ENCODE data around the gene C2orf78. TPM values are rescaled to one million over a fixed set of nuclear protein-coding genes. Genes with fewer than 3 reads are reported as not detected.
"Not testable (repeated sequence)": the region's sequence is repeated elsewhere in the genome, so short reads cannot be mapped to it uniquely, and the experiment has no call there.

C2orf78 gene
- polyA plus RNA-seq, 1 of the 3 experiments (the other 2 are of a cell fraction) = 0.02 TPM

- TF ChIP-seq USF2 (IDR thresholded peaks at IDR 0.05; ENCODE audit: borderline replicate concordance, low read depth, low read length) (no peak), MXI1 (IDR thresholded peaks at IDR 0.05; ENCODE audit: low read depth, low read length) (peak; percentile 88), SIN3A (IDR thresholded peaks at IDR 0.05; ENCODE audit: borderline replicate concordance, low read depth, low read length) (0 out of 2 replicates have a peak, but pooled peaks have one; percentile 60), POLR2AphosphoS5 (IDR thresholded peaks at IDR 0.05; ENCODE audit: low read depth, low read length) (peak; percentile 91), JUND (IDR thresholded peaks at IDR 0.05) (no peak), ELF1 (IDR thresholded peaks at IDR 0.05) (no peak), CHD2 (IDR thresholded peaks at IDR 0.05; ENCODE audit: low read length, partially characterized antibody) (peak; percentile 45), RXRA (IDR thresholded peaks at IDR 0.05; ENCODE audit: borderline replicate concordance, low read depth) (no peak), MEF2A (IDR thresholded peaks at IDR 0.05; ENCODE audit: borderline replicate concordance, low read depth) (no peak), FOXJ3 (CRISPR knock-in tag; IDR thresholded peaks at IDR 0.05) (0 out of 2 replicates have a peak, but pooled peaks have one; percentile 54), PBX3 (IDR thresholded peaks at IDR 0.05) (no peak), GATA2 (CRISPR knock-in tag; IDR thresholded peaks at IDR 0.05) (0 out of 2 replicates have a peak, but pooled peaks have one; percentile 14)
Observed at GRCh38 chr2:73779467-73780236, 4.3 kb upstream of the C2orf78 start, which contains the start of gene DUSP11 (continued).

- Histone ChIP-seq H4K20me1 (ENCODE audit: insufficient read depth) (no peaks in the 10 kb centered on the region), H3K79me2 (ENCODE audit: insufficient read depth) (peaks cover 39% of the 10 kb centered on the region), H3K27me3 (ENCODE audit: insufficient read depth) (no peaks in the 10 kb centered on the region), H3K4me3 (ENCODE audit: low read depth in 2 of 2, low read length in 1 of 2) (peak overlapping the region; percentile 88 to 98; a peak in 3 of 4 replicates), H3F3A (replicated peaks; ENCODE audit: insufficient read depth) (no peaks in the 10 kb centered on the region), H3K27ac (ENCODE audit: low read depth in 2 of 2, low read length in 1 of 2) (no peak overlapping the region), H3K9me2 (no peaks in the 10 kb centered on the region), H3K9me3 (no peaks in the 10 kb centered on the region), H3K4me1 (ENCODE audit: control insufficient read depth in 1 of 2, insufficient read depth in 2 of 2, low read depth in 1 of 2, low read length in 1 of 2) (peaks cover 4 to 7% of the 10 kb centered on the region in 2 experiments; a peak in 2 of 4 replicates), H2AFZ (ENCODE audit: low read depth) (peak overlapping the region; percentile 92; the same call in 1 of the 2 replicates), H3K4me2 (peak overlapping the region; percentile 81; the same call in 1 of the 2 replicates), H3K9ac (no peak overlapping the region; the same call in 1 of the 2 replicates), H3K36me3 (replicated peaks in 1 of 2; ENCODE audit: control insufficient read depth in 1 of 2, insufficient read depth in 2 of 2, low read length in 1 of 2) (peaks cover 10 to 14% of the 10 kb centered on the region in 2 experiments)
- CTCF ChIA-PET = interaction anchor here (0.9 to 1.5 kb wide), 4 partner anchors 17 to 371 kb away, joined by 3 to 6 read pairs (median 4); partner anchors contain the start of gene TPRKB
- POLR2A ChIA-PET = no interaction called here
- no peak for DNase-seq
- TF ChIP-seq CTCF (IDR thresholded peaks at IDR 0.05) (no peak), NRF1 (IDR thresholded peaks at IDR 0.05; ENCODE audit: low read depth, low read length) (no peak), TEAD4 (IDR thresholded peaks at IDR 0.05; ENCODE audit: borderline replicate concordance, insufficient read depth) (no peak), EZH2phosphoT487 (IDR thresholded peaks at IDR 0.05; ENCODE audit: borderline replicate concordance, low read depth) (no peak)
- 2% methylated on average over 7 of the region's 7 CpGs for WGBS (ENCODE audit: low lambda C conversion rate)
Observed at GRCh38 chr2:73780237-73780582, 3.8 kb upstream of the C2orf78 start.

GRCh38 chr2:73783402-73783801, 581 bp upstream of the C2orf78 start:
- DNase-seq; H3K9me3 ChIP-seq; H3K9me2 ChIP-seq; H3K9ac ChIP-seq; H3K4me2 ChIP-seq; H3K4me3 ChIP-seq (ENCODE audit: low read depth in 2 of 2, low read length in 1 of 2); POLR2A ChIA-PET; H3K36me3 ChIP-seq (replicated peaks in 1 of 2; ENCODE audit: control insufficient read depth in 1 of 2, insufficient read depth in 2 of 2, low read length in 1 of 2); H3K27ac ChIP-seq (ENCODE audit: low read depth in 2 of 2, low read length in 1 of 2); H3K4me1 ChIP-seq (ENCODE audit: control insufficient read depth in 1 of 2, insufficient read depth in 2 of 2, low read depth in 1 of 2, low read length in 1 of 2); H3F3A ChIP-seq (replicated peaks; ENCODE audit: insufficient read depth); H3K27me3 ChIP-seq (ENCODE audit: insufficient read depth); CTCF ChIA-PET; H4K20me1 ChIP-seq (ENCODE audit: insufficient read depth): not testable (repeated sequence)
- H2AFZ ChIP-seq (ENCODE audit: low read depth) = peak overlapping the region; percentile 46; the same call in 1 of the 2 replicates
- peaks cover 14% of the 10 kb centered on the region for H3K79me2 ChIP-seq (ENCODE audit: insufficient read depth)
- WGBS (ENCODE audit: low lambda C conversion rate) = 74% methylated on average over 15 of the region's 15 CpGs
